ENCODE results near the gene EIF4ENIF1. TPM values are rescaled to one million over a fixed set of nuclear protein-coding genes. Genes with fewer than 3 reads are reported as not detected.

EIF4ENIF1 gene
- total and polyA plus RNA-seq, 2 experiments from 2014 or later, result 10.8 to 13.4 TPM

DNA sequence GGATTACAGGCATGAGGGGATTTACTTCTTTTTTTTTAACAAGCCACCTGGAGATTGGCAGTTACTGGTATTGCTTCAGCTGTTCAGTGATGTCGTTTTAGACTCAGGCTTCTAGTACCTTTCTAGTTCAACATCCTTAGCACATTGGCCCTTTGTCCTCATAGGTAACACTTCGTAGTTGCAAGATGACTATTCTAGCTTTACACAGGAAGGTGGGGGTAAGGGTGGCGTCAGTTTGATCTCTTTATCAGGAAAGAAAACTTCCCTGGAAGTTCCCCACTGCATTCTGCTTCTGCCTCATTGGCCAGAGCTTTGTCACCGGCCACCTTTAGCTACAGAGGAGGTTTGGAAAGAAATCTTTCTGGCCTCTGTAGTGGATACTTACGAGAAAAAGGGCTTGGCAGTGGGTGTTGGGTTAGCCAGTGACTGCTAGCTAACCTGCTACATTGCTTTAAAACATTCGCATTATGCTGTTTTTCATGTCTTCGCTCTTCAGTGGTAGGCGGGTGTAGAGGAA lies 47.4 kb upstream of the EIF4ENIF1 start (continued):
- TF ChIP-seq, protein P1, sequence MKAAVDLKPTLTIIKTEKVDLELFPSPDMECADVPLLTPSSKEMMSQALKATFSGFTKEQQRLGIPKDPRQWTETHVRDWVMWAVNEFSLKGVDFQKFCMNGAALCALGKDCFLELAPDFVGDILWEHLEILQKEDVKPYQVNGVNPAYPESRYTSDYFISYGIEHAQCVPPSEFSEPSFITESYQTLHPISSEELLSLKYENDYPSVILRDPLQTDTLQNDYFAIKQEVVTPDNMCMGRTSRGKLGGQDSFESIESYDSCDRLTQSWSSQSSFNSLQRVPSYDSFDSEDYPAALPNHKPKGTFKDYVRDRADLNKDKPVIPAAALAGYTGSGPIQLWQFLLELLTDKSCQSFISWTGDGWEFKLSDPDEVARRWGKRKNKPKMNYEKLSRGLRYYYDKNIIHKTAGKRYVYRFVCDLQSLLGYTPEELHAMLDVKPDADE (IDR thresholded peaks at IDR 0.05), result no peak
- no peak for TF ChIP-seq ZNF331 (CRISPR knock-in tag; IDR thresholded peaks at IDR 0.05; ENCODE audit: low read depth)
- no peak for TF ChIP-seq ZNF114 (CRISPR knock-in tag; IDR thresholded peaks at IDR 0.05)
- no peak for TF ChIP-seq NANOG (IDR thresholded peaks at IDR 0.05; ENCODE audit: borderline replicate concordance)
- TF ChIP-seq JUNB (IDR thresholded peaks at IDR 0.05; ENCODE audit: unreplicated experiment), result no peak
- no peak for TF ChIP-seq STAT1 (IDR thresholded peaks at IDR 0.05; ENCODE audit: unreplicated experiment)
- TF ChIP-seq POLR2AphosphoS5 (IDR thresholded peaks at IDR 0.05; ENCODE audit: low read depth), result no peak

DNA sequence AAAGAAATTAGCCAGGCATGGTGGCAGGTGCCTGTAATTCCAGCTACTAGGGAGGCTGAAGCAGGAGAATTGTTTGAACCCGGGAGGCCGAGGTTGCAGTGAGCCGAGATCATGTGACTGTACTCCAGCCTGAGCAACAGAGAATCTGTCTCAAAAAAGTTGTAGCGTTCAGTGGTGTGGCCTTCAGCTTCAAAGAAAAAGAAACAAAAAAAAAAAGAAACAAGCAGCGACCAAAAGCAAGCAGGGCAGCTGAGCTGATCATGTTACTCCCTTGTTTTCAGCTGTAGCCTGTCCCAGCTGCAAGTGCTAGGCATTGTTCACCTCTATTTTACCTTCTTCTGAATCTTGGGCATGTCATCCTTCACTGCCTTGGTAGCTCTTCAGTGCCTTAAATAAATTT lies 43.7 kb upstream of the EIF4ENIF1 start:
- Histone ChIP-seq H3K36me3 (ENCODE audit: insufficient read depth) (no peaks in the 10 kb centered on the region), H2AFZ (no peak overlapping the region), H3F3A (replicated peaks; ENCODE audit: low read depth) (no peaks in the 10 kb centered on the region), H4K20me1 (replicated peaks; ENCODE audit: insufficient read depth) (0 out of 2 replicates have a peak, but pooled peaks cover 3% of the 10 kb centered on the region), H3K4me1 (ENCODE audit: insufficient read depth) (no peaks in the 10 kb centered on the region), H3K4me2 (no peak overlapping the region), H3K4me3 (no peak overlapping the region), H3K27me3 (ENCODE audit: insufficient read depth) (no peaks in the 10 kb centered on the region), H3K79me2 (replicated peaks; ENCODE audit: insufficient read depth) (no peaks in the 10 kb centered on the region), H3K27ac (ENCODE audit: low read depth) (no peak overlapping the region), H3K9me2 (ENCODE audit: insufficient read depth) (no peaks in the 10 kb centered on the region)
- no peak overlapping the region; the same call in 1 of the 2 replicates for H3K27ac Mint-ChIP-seq
- DNase-seq (ENCODE audit: low spot score) (no peak), ATAC-seq (no peak)
- no peaks in the 10 kb centered on the region for H3K9me3 Mint-ChIP-seq
- TF ChIP-seq ZNF114 (CRISPR knock-in tag; IDR thresholded peaks at IDR 0.05), result no peak
- no peak for TF ChIP-seq EZH2 (IDR thresholded peaks at IDR 0.05; ENCODE audit: low read depth, unreplicated experiment)
- TF ChIP-seq EZH2phosphoT487 (IDR thresholded peaks at IDR 0.05; ENCODE audit: unreplicated experiment), result no peak
- no peak for TF ChIP-seq CREB1 (CRISPR knock-in tag; IDR thresholded peaks at IDR 0.05; ENCODE audit: low read depth)
- TF ChIP-seq, protein P2, sequence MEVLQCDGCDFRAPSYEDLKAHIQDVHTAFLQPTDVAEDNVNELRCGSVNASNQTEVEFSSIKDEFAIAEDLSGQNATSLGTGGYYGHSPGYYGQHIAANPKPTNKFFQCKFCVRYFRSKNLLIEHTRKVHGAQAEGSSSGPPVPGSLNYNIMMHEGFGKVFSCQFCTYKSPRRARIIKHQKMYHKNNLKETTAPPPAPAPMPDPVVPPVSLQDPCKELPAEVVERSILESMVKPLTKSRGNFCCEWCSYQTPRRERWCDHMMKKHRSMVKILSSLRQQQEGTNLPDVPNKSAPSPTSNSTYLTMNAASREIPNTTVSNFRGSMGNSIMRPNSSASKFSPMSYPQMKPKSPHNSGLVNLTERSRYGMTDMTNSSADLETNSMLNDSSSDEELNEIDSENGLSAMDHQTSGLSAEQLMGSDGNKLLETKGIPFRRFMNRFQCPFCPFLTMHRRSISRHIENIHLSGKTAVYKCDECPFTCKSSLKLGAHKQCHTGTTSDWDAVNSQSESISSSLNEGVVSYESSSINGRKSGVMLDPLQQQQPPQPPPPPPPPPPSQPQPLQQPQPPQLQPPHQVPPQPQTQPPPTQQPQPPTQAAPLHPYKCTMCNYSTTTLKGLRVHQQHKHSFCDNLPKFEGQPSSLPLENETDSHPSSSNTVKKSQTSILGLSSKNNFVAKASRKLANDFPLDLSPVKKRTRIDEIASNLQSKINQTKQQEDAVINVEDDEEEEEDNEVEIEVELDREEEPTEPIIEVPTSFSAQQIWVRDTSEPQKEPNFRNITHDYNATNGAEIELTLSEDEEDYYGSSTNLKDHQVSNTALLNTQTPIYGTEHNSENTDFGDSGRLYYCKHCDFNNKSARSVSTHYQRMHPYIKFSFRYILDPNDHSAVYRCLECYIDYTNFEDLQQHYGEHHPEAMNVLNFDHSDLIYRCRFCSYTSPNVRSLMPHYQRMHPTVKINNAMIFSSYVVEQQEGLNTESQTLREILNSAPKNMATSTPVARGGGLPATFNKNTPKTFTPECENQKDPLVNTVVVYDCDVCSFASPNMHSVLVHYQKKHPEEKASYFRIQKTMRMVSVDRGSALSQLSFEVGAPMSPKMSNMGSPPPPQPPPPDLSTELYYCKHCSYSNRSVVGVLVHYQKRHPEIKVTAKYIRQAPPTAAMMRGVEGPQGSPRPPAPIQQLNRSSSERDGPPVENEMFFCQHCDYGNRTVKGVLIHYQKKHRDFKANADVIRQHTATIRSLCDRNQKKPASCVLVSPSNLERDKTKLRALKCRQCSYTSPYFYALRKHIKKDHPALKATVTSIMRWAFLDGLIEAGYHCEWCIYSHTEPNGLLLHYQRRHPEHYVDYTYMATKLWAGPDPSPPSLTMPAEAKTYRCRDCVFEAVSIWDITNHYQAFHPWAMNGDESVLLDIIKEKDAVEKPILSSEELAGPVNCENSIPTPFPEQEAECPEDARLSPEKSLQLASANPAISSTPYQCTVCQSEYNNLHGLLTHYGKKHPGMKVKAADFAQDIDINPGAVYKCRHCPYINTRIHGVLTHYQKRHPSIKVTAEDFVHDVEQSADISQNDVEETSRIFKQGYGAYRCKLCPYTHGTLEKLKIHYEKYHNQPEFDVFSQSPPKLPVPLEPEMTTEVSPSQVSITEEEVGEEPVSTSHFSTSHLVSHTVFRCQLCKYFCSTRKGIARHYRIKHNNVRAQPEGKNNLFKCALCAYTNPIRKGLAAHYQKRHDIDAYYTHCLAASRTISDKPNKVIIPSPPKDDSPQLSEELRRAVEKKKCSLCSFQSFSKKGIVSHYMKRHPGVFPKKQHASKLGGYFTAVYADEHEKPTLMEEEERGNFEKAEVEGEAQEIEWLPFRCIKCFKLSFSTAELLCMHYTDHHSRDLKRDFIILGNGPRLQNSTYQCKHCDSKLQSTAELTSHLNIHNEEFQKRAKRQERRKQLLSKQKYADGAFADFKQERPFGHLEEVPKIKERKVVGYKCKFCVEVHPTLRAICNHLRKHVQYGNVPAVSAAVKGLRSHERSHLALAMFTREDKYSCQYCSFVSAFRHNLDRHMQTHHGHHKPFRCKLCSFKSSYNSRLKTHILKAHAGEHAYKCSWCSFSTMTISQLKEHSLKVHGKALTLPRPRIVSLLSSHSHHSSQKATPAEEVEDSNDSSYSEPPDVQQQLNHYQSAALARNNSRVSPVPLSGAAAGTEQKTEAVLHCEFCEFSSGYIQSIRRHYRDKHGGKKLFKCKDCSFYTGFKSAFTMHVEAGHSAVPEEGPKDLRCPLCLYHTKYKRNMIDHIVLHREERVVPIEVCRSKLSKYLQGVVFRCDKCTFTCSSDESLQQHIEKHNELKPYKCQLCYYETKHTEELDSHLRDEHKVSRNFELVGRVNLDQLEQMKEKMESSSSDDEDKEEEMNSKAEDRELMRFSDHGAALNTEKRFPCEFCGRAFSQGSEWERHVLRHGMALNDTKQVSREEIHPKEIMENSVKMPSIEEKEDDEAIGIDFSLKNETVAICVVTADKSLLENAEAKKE (CRISPR knock-in tag; IDR thresholded peaks at IDR 0.05), result no peak
- TF ChIP-seq, protein P3, sequence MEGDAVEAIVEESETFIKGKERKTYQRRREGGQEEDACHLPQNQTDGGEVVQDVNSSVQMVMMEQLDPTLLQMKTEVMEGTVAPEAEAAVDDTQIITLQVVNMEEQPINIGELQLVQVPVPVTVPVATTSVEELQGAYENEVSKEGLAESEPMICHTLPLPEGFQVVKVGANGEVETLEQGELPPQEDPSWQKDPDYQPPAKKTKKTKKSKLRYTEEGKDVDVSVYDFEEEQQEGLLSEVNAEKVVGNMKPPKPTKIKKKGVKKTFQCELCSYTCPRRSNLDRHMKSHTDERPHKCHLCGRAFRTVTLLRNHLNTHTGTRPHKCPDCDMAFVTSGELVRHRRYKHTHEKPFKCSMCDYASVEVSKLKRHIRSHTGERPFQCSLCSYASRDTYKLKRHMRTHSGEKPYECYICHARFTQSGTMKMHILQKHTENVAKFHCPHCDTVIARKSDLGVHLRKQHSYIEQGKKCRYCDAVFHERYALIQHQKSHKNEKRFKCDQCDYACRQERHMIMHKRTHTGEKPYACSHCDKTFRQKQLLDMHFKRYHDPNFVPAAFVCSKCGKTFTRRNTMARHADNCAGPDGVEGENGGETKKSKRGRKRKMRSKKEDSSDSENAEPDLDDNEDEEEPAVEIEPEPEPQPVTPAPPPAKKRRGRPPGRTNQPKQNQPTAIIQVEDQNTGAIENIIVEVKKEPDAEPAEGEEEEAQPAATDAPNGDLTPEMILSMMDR (conservative IDR thresholded peaks at IDR 0.05; ENCODE audit: low read depth in 2 of 2), result no peak
- TF ChIP-seq, protein P4, sequence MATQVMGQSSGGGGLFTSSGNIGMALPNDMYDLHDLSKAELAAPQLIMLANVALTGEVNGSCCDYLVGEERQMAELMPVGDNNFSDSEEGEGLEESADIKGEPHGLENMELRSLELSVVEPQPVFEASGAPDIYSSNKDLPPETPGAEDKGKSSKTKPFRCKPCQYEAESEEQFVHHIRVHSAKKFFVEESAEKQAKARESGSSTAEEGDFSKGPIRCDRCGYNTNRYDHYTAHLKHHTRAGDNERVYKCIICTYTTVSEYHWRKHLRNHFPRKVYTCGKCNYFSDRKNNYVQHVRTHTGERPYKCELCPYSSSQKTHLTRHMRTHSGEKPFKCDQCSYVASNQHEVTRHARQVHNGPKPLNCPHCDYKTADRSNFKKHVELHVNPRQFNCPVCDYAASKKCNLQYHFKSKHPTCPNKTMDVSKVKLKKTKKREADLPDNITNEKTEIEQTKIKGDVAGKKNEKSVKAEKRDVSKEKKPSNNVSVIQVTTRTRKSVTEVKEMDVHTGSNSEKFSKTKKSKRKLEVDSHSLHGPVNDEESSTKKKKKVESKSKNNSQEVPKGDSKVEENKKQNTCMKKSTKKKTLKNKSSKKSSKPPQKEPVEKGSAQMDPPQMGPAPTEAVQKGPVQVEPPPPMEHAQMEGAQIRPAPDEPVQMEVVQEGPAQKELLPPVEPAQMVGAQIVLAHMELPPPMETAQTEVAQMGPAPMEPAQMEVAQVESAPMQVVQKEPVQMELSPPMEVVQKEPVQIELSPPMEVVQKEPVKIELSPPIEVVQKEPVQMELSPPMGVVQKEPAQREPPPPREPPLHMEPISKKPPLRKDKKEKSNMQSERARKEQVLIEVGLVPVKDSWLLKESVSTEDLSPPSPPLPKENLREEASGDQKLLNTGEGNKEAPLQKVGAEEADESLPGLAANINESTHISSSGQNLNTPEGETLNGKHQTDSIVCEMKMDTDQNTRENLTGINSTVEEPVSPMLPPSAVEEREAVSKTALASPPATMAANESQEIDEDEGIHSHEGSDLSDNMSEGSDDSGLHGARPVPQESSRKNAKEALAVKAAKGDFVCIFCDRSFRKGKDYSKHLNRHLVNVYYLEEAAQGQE (IDR thresholded peaks at IDR 0.05; ENCODE audit: unreplicated experiment), result no peak
- peaks cover 6% of the 10 kb centered on the region for H3K27me3 Mint-ChIP-seq (ENCODE audit: insufficient read depth, low read depth, poor library complexity)
- H3K4me3 Mint-ChIP-seq, result no peak overlapping the region
- H3K4me1 Mint-ChIP-seq, result no peaks in the 10 kb centered on the region; the same call in 2 of the 3 replicates
- H3K36me3 Mint-ChIP-seq (ENCODE audit: low read depth), result no peaks in the 10 kb centered on the region
